Colonic mucosa (tissue), 4 donors: Measurements from ENCODE around the gene MLPH. TPM values are rescaled to one million over a fixed set of nuclear protein-coding genes. Genes with fewer than 3 reads are reported as not detected.

Experiments used
- DNase-seq: peaks from one replicate; pipeline ENCODE4 v3.0.0-alpha.2; 2020
- H3K27ac ChIP-seq: fragments of 200-600 bp; one replicate; pipeline ENCODE4 v1.8.0; 2021
- H3K27me3 ChIP-seq: fragments of 200-600 bp; one replicate; pipeline ENCODE4 v1.8.0; 2021
- H3K36me3 ChIP-seq: fragments of 200-600 bp; one replicate; pipeline ENCODE4 v1.8.0; 2021
- H3K4me1 ChIP-seq: fragments of 200-600 bp; one replicate; pipeline ENCODE4 v1.8.0; 2021; ENCODE audit warnings: mild to moderate bottlenecking
- H3K4me3 ChIP-seq: fragments of 200-600 bp; one replicate; pipeline ENCODE4 v1.8.0; 2021
- H3K9ac ChIP-seq, 2 donors: one replicate each; pipeline ENCODE4 v1.7.0; 2013; ENCODE audit warnings: control low read depth in 2 of 2, low read depth in 2 of 2, low read length in 2 of 2
- H3K9me3 ChIP-seq: fragments of 200-600 bp; one replicate; pipeline ENCODE4 v1.8.0; 2021
- CTCF ChIP-seq: fragments of 200-600 bp; IDR thresholded peaks from one replicate; pipeline ENCODE4 v1.8.0; 2022; ENCODE audit warnings: antibody characterized with exemption, mild to moderate bottlenecking
- intact Hi-C: fragments of 100-400 bp; cut with DNase I; formaldehyde crosslinking; loops from one replicate; pipeline ENCODE4 v1.14.1; 2022
- total RNA-seq, 2 donors: library from RNA; stranded (reverse); fragmentation: NEBNext Ultra II Directional in 1 of 2; extraction: Animal tissue kit (Norgen Biotek cat#: 25700) in 1 of 2; gene quantifications; one replicate each; pipeline ENCODE4 v1.2.1, GENCODE V29; 2021
- donor health status: healthy.
- donor health status: DM: no; HTN: no; CAD: no.
- donor health status: DM: no; HTN: no; CAD: no.

The MLPH gene
- total RNA-seq, 2 donors from 2014 or later = 87.9 to 111 TPM

- no peak for DNase-seq
- Histone ChIP-seq H3K27ac (peak overlapping the region; percentile 57), H3K4me1 (no peaks in the 10 kb centered on the region), H3K27me3 (no peaks in the 10 kb centered on the region), H3K36me3 (no peaks in the 10 kb centered on the region), H3K9me3 (no peaks in the 10 kb centered on the region), H3K4me3 (no peak overlapping the region), H3K9ac (no peak overlapping the region)
- TF ChIP-seq CTCF = no peak
- intact Hi-C loops = no loop called here
These were observed 13.8 kb downstream of the MLPH start for GRCh38 chr2:237500681-237501424.

GRCh38 chr2:237501892-237502513 is 15.0 kb downstream of the MLPH start:
- Histone ChIP-seq H3K36me3 (no peaks in the 10 kb centered on the region), H3K27ac (peak overlapping the region; percentile 57), H3K9me3 (no peaks in the 10 kb centered on the region), H3K9ac (no peak overlapping the region), H3K4me1 (no peaks in the 10 kb centered on the region), H3K4me3 (no peak overlapping the region), H3K27me3 (no peaks in the 10 kb centered on the region)
- intact Hi-C loops = no loop called here
- no peak for TF ChIP-seq CTCF
- no peak for DNase-seq

- no peak for TF ChIP-seq CTCF
- DNase-seq = no peak
- H3K9ac ChIP-seq = no peak overlapping the region
- H3K4me1 ChIP-seq = no peaks in the 10 kb centered on the region
- no peaks in the 10 kb centered on the region for H3K36me3 ChIP-seq
- H3K9me3 ChIP-seq = no peaks in the 10 kb centered on the region
- peak overlapping the region; percentile 57 for H3K27ac ChIP-seq
- H3K27me3 ChIP-seq = no peaks in the 10 kb centered on the region
- H3K4me3 ChIP-seq = no peak overlapping the region
- intact Hi-C loops = no loop called here
These were observed 16.1 kb downstream of the MLPH start for GRCh38 chr2:237503201-237503600.

- Histone ChIP-seq H3K9me3 (no peaks in the 10 kb centered on the region), H3K9ac (no peak overlapping the region), H3K4me1 (peaks cover 5% of the 10 kb centered on the region), H3K4me3 (no peak overlapping the region), H3K27ac (no peak overlapping the region), H3K36me3 (no peaks in the 10 kb centered on the region), H3K27me3 (no peaks in the 10 kb centered on the region)
- intact Hi-C loops = no loop called here
- no peak for TF ChIP-seq CTCF
- DNase-seq = no peak
These were observed 18.3 kb downstream of the MLPH start for GRCh38 chr2:237505188-237505939.

- Histone ChIP-seq H3K27ac (no peak overlapping the region), H3K9ac (peak overlapping the region in 1 of 2 donors; percentile 41), H3K4me1 (peaks cover 5% of the 10 kb centered on the region), H3K4me3 (no peak overlapping the region), H3K9me3 (no peaks in the 10 kb centered on the region), H3K36me3 (no peaks in the 10 kb centered on the region), H3K27me3 (no peaks in the 10 kb centered on the region)
- TF ChIP-seq CTCF = no peak
- DNase-seq = no peak
- intact Hi-C loops = no loop called here
These were observed 20.5 kb downstream of the MLPH start for GRCh38 chr2:237507512-237507911.
